SK-N-SH (cell line): ENCODE measurements around the gene AUH. TPM values are rescaled to one million over a fixed set of nuclear protein-coding genes. Genes with fewer than 3 reads are reported as not detected.

Experiments
- CTCF ChIA-PET: fragments of 300-600, 350-600 bp; formaldehyde crosslinking; extraction: SDS; loops from one replicate; lab custom pipeline; 2021; lab: Yijun Ruan, JAX
- POLR2A ChIA-PET: fragments of 350-600 bp; sonication (Branson Sonifier 250); formaldehyde crosslinking; extraction: SDS; loops from one replicate; lab custom pipeline; 2020; ENCODE audit warnings: antibody characterized with exemption, inconsistent platforms; lab: Yijun Ruan, JAX
- DNase-seq: peaks from one replicate; pipeline ENCODE4 v3.0.0; 2012
- H2AFZ ChIP-seq: fragments of 200-600 bp; sonication (generic); 2 replicates; pipeline ENCODE4 v1.8.1; 2016; ENCODE audit warnings: antibody characterized with exemption, mild to moderate bottlenecking, low read depth
- H3F3A ChIP-seq: fragments of 200-600 bp; sonication (generic); replicated peaks from 2 replicates; pipeline ENCODE3; 2016; ENCODE audit warnings: antibody characterized with exemption, mild to moderate bottlenecking; ENCODE audit not compliant: insufficient read depth
- H3K27ac ChIP-seq, 2 experiments: fragments of 200-500 bp in 1 of 2; fragments of 200-600 bp in 1 of 2; sonication (Bioruptor generic) in 1 of 2; sonication (generic), shearing (Covaris generic) in 1 of 2; 2 replicates each; pipeline versions ENCODE4 v1.5.1 to v1.6.1; 2014 to 2016; ENCODE audit warnings: low read depth in 2 of 2, inconsistent platforms in 1 of 2, low read length in 1 of 2, mild to moderate bottlenecking in 1 of 2, mixed read lengths in 1 of 2
- H3K27me3 ChIP-seq: fragments of 200-600 bp; sonication (generic), shearing (Covaris generic); 2 replicates; pipeline ENCODE4 v1.6.1; 2016; ENCODE audit warnings: mixed run types; ENCODE audit not compliant: insufficient read depth
- H3K36me3 ChIP-seq, 2 experiments: fragments of 200-500 bp in 1 of 2; fragments of 200-600 bp in 1 of 2; sonication (Bioruptor generic) in 1 of 2; sonication (generic) in 1 of 2; replicated peaks in 1 of 2; 2 replicates each; pipeline versions ENCODE3 to v1.5.1; 2014 to 2016; ENCODE audit warnings: low read length in 1 of 2, mild to moderate bottlenecking in 1 of 2; ENCODE audit not compliant: insufficient read depth in 2 of 2, control insufficient read depth in 1 of 2
- H3K4me1 ChIP-seq, 2 experiments: fragments of 200-500 bp in 1 of 2; fragments of 200-600 bp in 1 of 2; sonication (Bioruptor generic) in 1 of 2; sonication (generic), shearing (Covaris generic) in 1 of 2; 2 replicates each; pipeline versions ENCODE4 v1.5.1 to v1.6.1; 2014 to 2016; ENCODE audit warnings: low read depth in 1 of 2, low read length in 1 of 2, mixed run types in 1 of 2; ENCODE audit not compliant: insufficient read depth in 2 of 2, control insufficient read depth in 1 of 2
- H3K4me2 ChIP-seq: fragments of 200-600 bp; sonication (generic), shearing (Covaris generic); 2 replicates; pipeline ENCODE4 v1.6.1; 2017; ENCODE audit warnings: mixed run types
- H3K4me3 ChIP-seq, 2 experiments: fragments of 200-500 bp in 1 of 2; fragments of 200-600 bp in 1 of 2; sonication (Bioruptor generic) in 1 of 2; sonication (generic), shearing (Covaris generic) in 1 of 2; 2 replicates each; pipeline versions ENCODE4 v1.5.1 to v1.8.1; 2014 to 2016; ENCODE audit warnings: low read depth in 2 of 2, inconsistent platforms in 1 of 2, low read length in 1 of 2, mild to moderate bottlenecking in 1 of 2, mixed read lengths in 1 of 2, moderate library complexity in 1 of 2
- H3K79me2 ChIP-seq: fragments of 200-600 bp; sonication (generic); 2 replicates; pipeline ENCODE4 v1.8.1; 2017; ENCODE audit warnings: mild to moderate bottlenecking; ENCODE audit not compliant: insufficient read depth
- H3K9ac ChIP-seq: fragments of 200-600 bp; sonication (generic); 2 replicates; pipeline ENCODE4 v1.6.1; 2017; ENCODE audit warnings: mixed run types
- H3K9me2 ChIP-seq: fragments of 200-600 bp; sonication (generic); 2 replicates; pipeline ENCODE4 v1.6.1; 2017; ENCODE audit warnings: mixed run types
- H3K9me3 ChIP-seq: fragments of 200-600 bp; sonication (generic); 2 replicates; pipeline ENCODE4 v1.6.1; 2017; ENCODE audit warnings: mixed run types, mild to moderate bottlenecking, moderate library complexity
- H4K20me1 ChIP-seq: fragments of 200-600 bp; sonication (generic); 2 replicates; pipeline ENCODE4 v1.6.1; 2017; ENCODE audit warnings: mild to moderate bottlenecking, mixed run types; ENCODE audit not compliant: insufficient read depth
- FOXJ3 ChIP-seq: sonication (generic); formaldehyde crosslinking; IDR thresholded peaks from 2 replicates; pipeline ENCODE4 v1.5.1; 2020; ENCODE audit warnings: mild to moderate bottlenecking, missing genetic modification reagents
- GABPA ChIP-seq: IDR thresholded peaks from 2 replicates; pipeline ENCODE4 v1.4.0; 2012; ENCODE audit warnings: low read depth, mild to moderate bottlenecking
- RCOR1 ChIP-seq: fragments of 150-350 bp; IDR thresholded peaks from 2 replicates; pipeline ENCODE4 v1.6.1; 2017; ENCODE audit warnings: antibody characterized with exemption, low read length
- RXRA ChIP-seq: IDR thresholded peaks from 2 replicates; pipeline ENCODE4 v1.4.0; 2012; ENCODE audit warnings: low read depth, mild to moderate bottlenecking, borderline replicate concordance
- TEAD4 ChIP-seq: IDR thresholded peaks from 2 replicates; pipeline ENCODE4 v1.4.0; 2012; ENCODE audit warnings: mild to moderate bottlenecking, borderline replicate concordance; ENCODE audit not compliant: insufficient read depth
- YY1 ChIP-seq: IDR thresholded peaks from 2 replicates; pipeline ENCODE4 v1.4.0; 2012; ENCODE audit warnings: low read depth, mild to moderate bottlenecking
- whole genome bisulfite sequencing: methylation state at CpG from one replicate; pipeline ENCODE4 v1.1.6; 2017; ENCODE audit warnings: low lambda C conversion rate; 5-methylcytosine and 5-hydroxymethylcytosine counted together
- polyA plus RNA-seq, 3 experiments: library from polyadenylated mRNA; depleted of rRNA; stranded (reverse); fragments of >200 nt; gene quantifications; 2 replicates each; pipeline ENCODE4 v1.2.3, GENCODE V29; 2012
- TF ChIP-seq, protein P1 (sequence below): fragments of 200-600 bp; sonication (generic); IDR thresholded peaks from 2 replicates; pipeline ENCODE4 v1.6.1; 2017; ENCODE audit warnings: antibody characterized with exemption, mild to moderate bottlenecking, moderate library complexity
- TF ChIP-seq, protein P2 (sequence below): fragments of 150-350 bp; IDR thresholded peaks from 2 replicates; pipeline ENCODE4 v1.6.1; 2017; ENCODE audit warnings: antibody characterized with exemption, low read length, low read depth, borderline replicate concordance
- TF ChIP-seq, protein P3 (sequence below): fragments of 150-350 bp; IDR thresholded peaks from 2 replicates; pipeline ENCODE4 v1.6.1; 2016; ENCODE audit warnings: mild to moderate bottlenecking, low read depth, low read length

The AUH gene
- polyA plus RNA-seq, 1 of the 3 experiments (the other 2 are of a cell fraction): 7.6 TPM

DNA sequence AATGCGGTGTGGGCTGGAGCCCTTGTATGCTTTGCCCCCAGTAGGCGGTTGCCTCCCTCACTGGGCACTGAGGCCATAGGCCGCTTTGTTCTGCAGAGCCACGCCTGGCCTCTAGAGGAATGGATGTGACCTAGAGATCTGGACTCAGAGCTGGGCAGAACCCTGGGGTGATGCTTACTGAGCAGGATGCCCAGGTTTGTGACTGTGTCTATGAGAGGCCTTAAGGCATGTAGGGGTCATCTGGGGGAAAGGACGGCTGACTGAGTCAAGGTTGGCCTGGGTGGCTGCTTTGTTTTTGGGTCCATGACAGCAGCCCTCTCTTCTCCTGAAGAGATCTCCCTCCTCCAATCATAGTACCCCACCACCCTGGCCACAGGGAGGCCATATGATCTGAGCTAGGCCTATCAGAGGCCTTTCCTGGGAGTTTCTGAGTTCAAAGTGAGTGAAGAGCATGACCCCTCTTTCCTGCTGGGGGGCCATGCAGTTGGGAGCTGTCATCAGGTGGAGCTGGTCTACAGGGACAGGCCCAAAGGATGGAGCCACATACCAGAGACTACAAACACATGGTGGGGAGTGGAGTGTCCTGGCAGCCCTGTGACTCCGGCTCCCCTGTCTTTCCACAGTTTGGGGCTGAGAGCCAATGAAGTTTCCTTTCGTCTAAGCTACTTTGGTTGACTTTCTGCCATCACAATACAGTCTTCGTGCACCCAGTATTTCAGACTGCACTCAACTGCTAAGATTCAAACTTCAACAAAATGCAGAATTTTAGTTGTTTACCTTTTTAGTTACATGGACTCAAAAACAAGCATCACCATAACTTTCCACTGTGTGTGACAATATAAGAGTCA is 165.4 kb downstream of the AUH start (continued):
- TF ChIP-seq, protein P1, sequence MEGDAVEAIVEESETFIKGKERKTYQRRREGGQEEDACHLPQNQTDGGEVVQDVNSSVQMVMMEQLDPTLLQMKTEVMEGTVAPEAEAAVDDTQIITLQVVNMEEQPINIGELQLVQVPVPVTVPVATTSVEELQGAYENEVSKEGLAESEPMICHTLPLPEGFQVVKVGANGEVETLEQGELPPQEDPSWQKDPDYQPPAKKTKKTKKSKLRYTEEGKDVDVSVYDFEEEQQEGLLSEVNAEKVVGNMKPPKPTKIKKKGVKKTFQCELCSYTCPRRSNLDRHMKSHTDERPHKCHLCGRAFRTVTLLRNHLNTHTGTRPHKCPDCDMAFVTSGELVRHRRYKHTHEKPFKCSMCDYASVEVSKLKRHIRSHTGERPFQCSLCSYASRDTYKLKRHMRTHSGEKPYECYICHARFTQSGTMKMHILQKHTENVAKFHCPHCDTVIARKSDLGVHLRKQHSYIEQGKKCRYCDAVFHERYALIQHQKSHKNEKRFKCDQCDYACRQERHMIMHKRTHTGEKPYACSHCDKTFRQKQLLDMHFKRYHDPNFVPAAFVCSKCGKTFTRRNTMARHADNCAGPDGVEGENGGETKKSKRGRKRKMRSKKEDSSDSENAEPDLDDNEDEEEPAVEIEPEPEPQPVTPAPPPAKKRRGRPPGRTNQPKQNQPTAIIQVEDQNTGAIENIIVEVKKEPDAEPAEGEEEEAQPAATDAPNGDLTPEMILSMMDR: no peak
- TF ChIP-seq RXRA (no peak), GABPA (no peak), FOXJ3 (CRISPR knock-in tag) (no peak), RCOR1 (no peak), TEAD4 (no peak)
- TF ChIP-seq, protein P2, sequence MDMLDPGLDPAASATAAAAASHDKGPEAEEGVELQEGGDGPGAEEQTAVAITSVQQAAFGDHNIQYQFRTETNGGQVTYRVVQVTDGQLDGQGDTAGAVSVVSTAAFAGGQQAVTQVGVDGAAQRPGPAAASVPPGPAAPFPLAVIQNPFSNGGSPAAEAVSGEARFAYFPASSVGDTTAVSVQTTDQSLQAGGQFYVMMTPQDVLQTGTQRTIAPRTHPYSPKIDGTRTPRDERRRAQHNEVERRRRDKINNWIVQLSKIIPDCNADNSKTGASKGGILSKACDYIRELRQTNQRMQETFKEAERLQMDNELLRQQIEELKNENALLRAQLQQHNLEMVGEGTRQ: no peak

DNA sequence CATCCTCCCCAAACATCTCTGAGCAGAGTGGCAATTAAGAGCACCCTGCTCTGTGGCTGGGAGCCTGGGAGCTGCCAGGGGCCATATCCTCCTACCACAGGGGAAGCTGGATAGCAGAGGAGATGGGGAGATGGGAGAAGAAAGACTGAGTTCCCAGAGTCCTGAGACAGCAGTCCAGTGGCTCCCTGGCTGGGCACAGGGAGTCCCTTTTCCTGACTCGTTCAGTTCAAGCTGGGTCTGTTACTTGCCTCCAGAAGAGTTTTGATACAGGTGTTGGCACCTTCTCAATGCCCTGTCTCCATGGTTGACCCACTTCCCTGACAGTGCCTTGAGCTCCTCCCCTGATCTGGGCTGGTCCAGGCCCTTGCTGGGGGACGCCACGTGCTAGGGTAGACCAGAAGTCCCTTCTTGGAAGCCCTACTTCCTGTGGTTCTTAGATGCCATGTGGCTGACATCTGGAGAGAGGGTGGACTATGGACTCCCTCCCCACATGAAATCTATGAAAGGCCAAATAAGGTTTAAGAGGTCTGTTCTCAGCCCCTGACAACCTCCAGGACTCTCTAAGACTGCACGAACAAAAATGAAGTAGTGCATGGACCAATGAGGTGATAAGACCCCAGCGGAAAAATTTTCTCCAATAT is 166.2 kb downstream of the AUH start:
- CTCF ChIA-PET: no interaction called here
- peaks cover 12% of the 10 kb centered on the region for H3F3A ChIP-seq
- POLR2A ChIA-PET: no interaction called here
- H4K20me1 ChIP-seq: no peaks in the 10 kb centered on the region
- 95% methylated on average over 2 of the region's 5 CpGs for WGBS
- no peaks in the 10 kb centered on the region for H3K36me3 ChIP-seq
- no peak overlapping the region for H3K4me3 ChIP-seq
- H3K4me1 ChIP-seq: peaks cover 3 to 27% of the 10 kb centered on the region in 2 experiments; a peak in 3 of 4 replicates
- DNase-seq: no peak
- H3K9ac ChIP-seq: no peak overlapping the region
- H3K27me3 ChIP-seq: no peaks in the 10 kb centered on the region
- H2AFZ ChIP-seq: no peak overlapping the region
- no peak overlapping the region for H3K4me2 ChIP-seq
- no peak overlapping the region for H3K27ac ChIP-seq
- no peaks in the 10 kb centered on the region for H3K9me3 ChIP-seq
- H3K9me2 ChIP-seq: no peaks in the 10 kb centered on the region
- no peaks in the 10 kb centered on the region for H3K79me2 ChIP-seq
- TF ChIP-seq RXRA (no peak), YY1 (no peak)
- TF ChIP-seq, protein P3, sequence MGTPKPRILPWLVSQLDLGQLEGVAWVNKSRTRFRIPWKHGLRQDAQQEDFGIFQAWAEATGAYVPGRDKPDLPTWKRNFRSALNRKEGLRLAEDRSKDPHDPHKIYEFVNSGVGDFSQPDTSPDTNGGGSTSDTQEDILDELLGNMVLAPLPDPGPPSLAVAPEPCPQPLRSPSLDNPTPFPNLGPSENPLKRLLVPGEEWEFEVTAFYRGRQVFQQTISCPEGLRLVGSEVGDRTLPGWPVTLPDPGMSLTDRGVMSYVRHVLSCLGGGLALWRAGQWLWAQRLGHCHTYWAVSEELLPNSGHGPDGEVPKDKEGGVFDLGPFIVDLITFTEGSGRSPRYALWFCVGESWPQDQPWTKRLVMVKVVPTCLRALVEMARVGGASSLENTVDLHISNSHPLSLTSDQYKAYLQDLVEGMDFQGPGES: no peak
